GM04504 (cell line): ENCODE data around the gene UNC119.

Source experiments
- DNase-seq: peaks from one replicate; pipeline ENCODE4 v3.0.0-alpha.2; 2012; ENCODE audit warnings: low read depth

The UNC119 gene

DNA sequence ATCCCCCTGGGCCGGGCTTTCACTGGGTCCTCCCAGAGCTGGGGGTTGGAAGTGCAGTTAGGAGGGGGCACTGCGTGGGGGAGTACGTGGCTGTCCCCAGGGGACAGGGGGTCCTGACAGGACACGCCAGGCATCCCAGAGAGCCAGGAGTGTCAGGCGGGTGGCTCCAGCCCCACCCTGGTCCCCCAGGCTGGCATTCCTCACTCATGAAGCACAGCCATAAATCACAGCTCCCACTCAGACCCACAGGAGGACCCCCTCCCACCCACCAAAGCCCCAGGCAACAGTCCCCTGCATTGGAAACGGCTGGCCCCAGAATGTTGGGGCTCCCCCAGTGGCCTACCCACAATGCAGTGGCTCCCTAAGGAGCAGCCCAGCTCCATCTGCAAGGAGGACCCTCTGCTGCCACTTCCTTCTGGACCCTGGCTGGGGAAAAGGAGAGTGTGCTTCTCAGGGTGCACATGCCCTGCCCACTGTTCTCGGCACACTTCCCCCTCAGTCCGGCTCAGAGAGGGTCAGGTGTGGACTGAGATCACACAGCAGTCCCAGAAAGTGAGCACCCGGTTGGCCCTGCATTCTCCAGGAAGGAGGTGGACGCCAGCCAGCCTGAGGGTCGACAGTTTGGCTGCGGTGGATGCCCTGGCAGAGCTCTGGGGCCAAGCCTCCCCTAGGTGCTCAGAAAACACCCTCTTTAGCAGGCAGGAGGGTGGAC, 53.6 kb downstream of the UNC119 start:
- DNase-seq = no peak

DNA sequence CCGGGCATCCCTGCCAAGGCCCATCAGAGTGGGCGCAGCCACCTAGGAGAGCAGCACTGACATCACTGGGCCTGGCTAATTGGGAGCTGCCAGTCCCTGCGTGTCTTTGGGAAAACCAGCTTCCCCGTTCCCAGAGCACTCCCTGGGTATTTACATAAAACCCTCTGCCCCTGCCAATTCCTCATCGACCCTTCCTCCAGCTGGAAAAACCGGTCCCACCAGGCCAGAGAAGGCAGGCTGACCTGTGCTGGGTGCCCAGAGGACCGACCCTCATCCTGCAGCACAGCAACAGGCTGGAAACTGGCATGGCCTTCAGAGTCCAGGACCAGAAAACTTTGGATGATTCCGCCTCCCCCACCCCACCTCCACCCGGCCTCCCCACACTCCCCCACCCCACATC, 54.5 kb downstream of the UNC119 start:
- DNase-seq = no peak
